ENCODE results near the gene AGXT.

AGXT gene

GRCh38 chr2:240861547-240861946, 7.1 kb upstream of the AGXT start:
- no peak overlapping the region for H3K4me3 ChIP-seq (ENCODE audit: low read depth, low read length)
- TF ChIP-seq CTCF (IDR thresholded peaks at IDR 0.05; ENCODE audit: control insufficient read depth, extremely low read depth, insufficient read depth), result no peak
- peak; percentile 19 for DNase-seq (ENCODE audit: low read depth)

DNA sequence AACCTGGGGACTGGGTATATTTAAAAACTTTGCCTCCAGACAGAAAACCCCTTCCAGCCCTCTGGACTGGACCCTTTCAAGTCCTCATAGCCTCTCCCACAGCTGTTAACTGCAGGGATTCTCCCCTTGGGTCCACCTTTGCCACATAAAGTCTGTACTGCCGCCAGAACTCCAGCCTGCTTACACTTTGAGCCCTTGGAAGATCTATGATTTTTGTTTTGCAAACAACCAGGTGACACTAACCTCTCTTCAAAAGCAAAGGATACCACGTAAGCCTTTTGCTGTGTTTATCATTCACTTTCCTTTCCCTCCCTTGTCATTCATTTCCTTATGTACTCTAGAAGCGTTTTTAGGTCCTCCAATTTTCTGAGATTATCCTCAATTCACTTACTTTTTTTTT, 4.1 kb upstream of the AGXT start:
- no peak overlapping the region for H3K4me3 ChIP-seq (ENCODE audit: low read depth, low read length)
- no peak for DNase-seq (ENCODE audit: low read depth)
- TF ChIP-seq CTCF (IDR thresholded peaks at IDR 0.05; ENCODE audit: control insufficient read depth, extremely low read depth, insufficient read depth), result no peak

GRCh38 chr2:240865391-240865790, 3.2 kb upstream of the AGXT start:
- H3K4me3 ChIP-seq (ENCODE audit: low read depth, low read length), result no peak overlapping the region
- DNase-seq (ENCODE audit: low read depth), result no peak
- no peak for TF ChIP-seq CTCF (IDR thresholded peaks at IDR 0.05; ENCODE audit: control insufficient read depth, extremely low read depth, insufficient read depth)

GRCh38 chr2:240869109-240869955, 708 bp downstream of the AGXT start:
- no peak for TF ChIP-seq CTCF (IDR thresholded peaks at IDR 0.05; ENCODE audit: control insufficient read depth, extremely low read depth, insufficient read depth)
- no peak overlapping the region for H3K4me3 ChIP-seq (ENCODE audit: low read depth, low read length)
- no peak for DNase-seq (ENCODE audit: low read depth)

GRCh38 chr2:240869956-240870875, 1.6 kb downstream of the AGXT start:
- TF ChIP-seq CTCF (IDR thresholded peaks at IDR 0.05; ENCODE audit: control insufficient read depth, extremely low read depth, insufficient read depth), result no peak
- no peak for DNase-seq (ENCODE audit: low read depth)
- H3K4me3 ChIP-seq (ENCODE audit: low read depth, low read length), result no peak overlapping the region

DNA sequence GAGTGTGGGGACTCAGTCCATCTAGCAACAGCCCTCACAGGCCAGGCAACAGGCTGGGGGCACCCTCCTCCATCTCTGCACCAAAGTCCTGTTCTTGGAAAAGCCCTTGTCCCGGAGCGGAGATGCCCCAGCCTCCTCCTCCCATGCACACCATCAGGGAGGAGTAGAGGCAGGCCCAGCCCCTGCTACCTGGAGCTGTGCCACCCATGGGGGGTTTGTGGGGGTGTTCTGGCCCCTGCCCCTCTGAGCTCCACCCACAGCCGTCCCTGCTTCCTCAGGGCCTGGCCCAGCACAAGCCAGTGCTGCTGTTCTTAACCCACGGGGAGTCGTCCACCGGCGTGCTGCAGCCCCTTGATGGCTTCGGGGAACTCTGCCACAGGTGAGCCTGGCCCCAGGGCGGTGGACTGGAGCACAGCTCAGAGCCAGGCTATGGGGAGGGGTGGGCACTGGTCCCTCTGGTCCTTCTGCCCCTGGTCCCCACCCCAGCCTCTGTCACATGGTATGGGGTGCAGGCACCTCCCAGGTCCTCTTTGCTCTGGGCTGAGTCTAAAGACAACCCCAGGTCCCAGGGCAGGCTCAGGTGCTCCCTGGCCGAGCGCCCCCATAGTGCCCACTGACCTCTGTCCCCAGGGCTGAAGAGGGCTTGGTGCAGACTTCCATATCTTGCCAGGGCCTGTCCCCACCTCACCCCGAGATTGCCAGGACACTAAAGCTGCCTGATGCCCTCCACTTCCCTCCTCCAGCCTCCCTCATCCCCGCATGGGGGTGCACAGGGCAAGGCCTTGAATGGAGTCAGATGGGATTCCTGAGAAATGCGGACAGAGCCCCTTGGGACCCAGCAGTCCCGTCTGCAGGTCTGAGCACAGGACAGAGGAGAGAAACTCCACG, 2.7 kb downstream of the AGXT start:
- TF ChIP-seq CTCF (IDR thresholded peaks at IDR 0.05; ENCODE audit: control insufficient read depth, extremely low read depth, insufficient read depth), result no peak
- no peak for DNase-seq (ENCODE audit: low read depth)

More for the DNA sequence above, 2.7 kb downstream of the AGXT start:
- H3K4me3 ChIP-seq (ENCODE audit: low read depth, low read length), result no peak overlapping the region

Data from LNCaP clone FGC (cell line).